ENCODE results near the gene ALG13.

- TF ChIP-seq, protein P1, sequence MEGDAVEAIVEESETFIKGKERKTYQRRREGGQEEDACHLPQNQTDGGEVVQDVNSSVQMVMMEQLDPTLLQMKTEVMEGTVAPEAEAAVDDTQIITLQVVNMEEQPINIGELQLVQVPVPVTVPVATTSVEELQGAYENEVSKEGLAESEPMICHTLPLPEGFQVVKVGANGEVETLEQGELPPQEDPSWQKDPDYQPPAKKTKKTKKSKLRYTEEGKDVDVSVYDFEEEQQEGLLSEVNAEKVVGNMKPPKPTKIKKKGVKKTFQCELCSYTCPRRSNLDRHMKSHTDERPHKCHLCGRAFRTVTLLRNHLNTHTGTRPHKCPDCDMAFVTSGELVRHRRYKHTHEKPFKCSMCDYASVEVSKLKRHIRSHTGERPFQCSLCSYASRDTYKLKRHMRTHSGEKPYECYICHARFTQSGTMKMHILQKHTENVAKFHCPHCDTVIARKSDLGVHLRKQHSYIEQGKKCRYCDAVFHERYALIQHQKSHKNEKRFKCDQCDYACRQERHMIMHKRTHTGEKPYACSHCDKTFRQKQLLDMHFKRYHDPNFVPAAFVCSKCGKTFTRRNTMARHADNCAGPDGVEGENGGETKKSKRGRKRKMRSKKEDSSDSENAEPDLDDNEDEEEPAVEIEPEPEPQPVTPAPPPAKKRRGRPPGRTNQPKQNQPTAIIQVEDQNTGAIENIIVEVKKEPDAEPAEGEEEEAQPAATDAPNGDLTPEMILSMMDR (IDR thresholded peaks at IDR 0.05), result no peak
- TF ChIP-seq POLR2A (IDR thresholded peaks at IDR 0.05), result no peak
Measured at GRCh38 chrX:111648802-111649201, 32.2 kb upstream of the ALG13 start.

All from tibial nerve (tissue), 3 donors.